BLaER1 treated with 17β-estradiol and CSF1 and Interleukin-3, amounts not matched to agents 10 nM and 100 nM (cell line): ENCODE data around the gene NUAK1.
"Not testable (repeated sequence)": the region's sequence is repeated elsewhere in the genome, so short reads cannot be mapped to it uniquely, and the experiment has no call there.

Experiments used
- H3K27ac ChIP-seq, 11 experiments: shearing (Covaris generic); formaldehyde crosslinking; 2 replicates each; pipeline ENCODE4 v1.8.1; 2022
- H3K27me3 ChIP-seq, 11 experiments: shearing (Covaris generic); formaldehyde crosslinking; 2 replicates each; pipeline ENCODE4 v1.8.1; 2022
- H3K36me3 ChIP-seq, 11 experiments: shearing (Covaris generic); formaldehyde crosslinking; 2 replicates each; pipeline ENCODE4 v1.8.1; 2022
- H3K4me1 ChIP-seq, 10 experiments: shearing (Covaris generic); formaldehyde crosslinking; 2 replicates each; pipeline ENCODE4 v1.8.1; 2022
- H3K4me2 ChIP-seq, 11 experiments: shearing (Covaris generic); formaldehyde crosslinking; 2 replicates each; pipeline ENCODE4 v1.8.1; 2022
- H3K4me3 ChIP-seq, 10 experiments: shearing (Covaris generic); formaldehyde crosslinking; 2 replicates each; pipeline ENCODE4 v1.8.1; 2022
- H3K9ac ChIP-seq, 11 experiments: shearing (Covaris generic); formaldehyde crosslinking; 2 replicates each; pipeline ENCODE4 v1.8.1; 2022
- H3K9me3 ChIP-seq, 11 experiments: shearing (Covaris generic); formaldehyde crosslinking; replicated peaks in 1 of 11; 2 replicates each; pipeline ENCODE4 v1.8.1; 2022
- H4K20me1 ChIP-seq, 11 experiments: shearing (Covaris generic); formaldehyde crosslinking; 2 replicates each; pipeline ENCODE4 v1.8.1; 2022
- Cebpa-rat ChIP-seq, 11 experiments: shearing (Covaris generic); IDR thresholded peaks; 2 replicates each; pipeline ENCODE4 v1.8.1; 2022

Gene NUAK1

GRCh38 chr12:106152334-106152733 lies 13.6 kb upstream of the NUAK1 start:
- Histone ChIP-seq H3K27me3 (no peaks in the 10 kb centered on the region), H4K20me1 (no peaks in the 10 kb centered on the region; a peak in 1 of 22 replicates), H3K4me1 (peaks cover 0 to 13% (median 0%) of the 10 kb centered on the region in 10 experiments; a peak in 6 of 20 replicates), H3K9me3 (no peaks in the 10 kb centered on the region), H3K9ac (no peak overlapping the region), H3K4me2 (no peak overlapping the region), H3K27ac (no peak overlapping the region), H3K36me3 (no peaks in the 10 kb centered on the region), H3K4me3 (no peak overlapping the region)
- no peak for TF ChIP-seq Cebpa-rat (IDR thresholded peaks at IDR 0.05)

GRCh38 chr12:106150555-106150954 lies 11.8 kb upstream of the NUAK1 start:
- no peaks in the 10 kb centered on the region for H3K9me3 ChIP-seq
- peaks cover 0 to 15% (median 0%) of the 10 kb centered on the region in 10 experiments; a peak in 6 of 20 replicates for H3K4me1 ChIP-seq
- no peak for TF ChIP-seq Cebpa-rat (IDR thresholded peaks at IDR 0.05)
- no peaks in the 10 kb centered on the region for H3K36me3 ChIP-seq
- no peak overlapping the region for H3K4me3 ChIP-seq
- no peaks in the 10 kb centered on the region; a peak in 1 of 22 replicates for H4K20me1 ChIP-seq
- H3K4me2 ChIP-seq, result no peak overlapping the region
- no peaks in the 10 kb centered on the region for H3K27me3 ChIP-seq
- H3K9ac ChIP-seq, result no peak overlapping the region
- H3K27ac ChIP-seq, result no peak overlapping the region

GRCh38 chr12:106149096-106149784 lies 10.5 kb upstream of the NUAK1 start:
- peak overlapping the region in 4 of 11 experiments; percentile 13 to 58 (median 47); a peak in 6 of 22 replicates for H3K4me2 ChIP-seq

GRCh38 chr12:106147956-106148355 lies 9.2 kb upstream of the NUAK1 start:
- H3K27me3 ChIP-seq, result no peaks in the 10 kb centered on the region
- H3K4me2 ChIP-seq, result no peak overlapping the region
- H3K36me3 ChIP-seq, result no peaks in the 10 kb centered on the region
- no peak overlapping the region for H3K4me3 ChIP-seq
- no peak overlapping the region for H3K27ac ChIP-seq
- no peaks in the 10 kb centered on the region; a peak in 2 of 22 replicates for H4K20me1 ChIP-seq
- TF ChIP-seq Cebpa-rat (IDR thresholded peaks at IDR 0.05), result no peak
- H3K9me3 ChIP-seq, result no peaks in the 10 kb centered on the region
- no peak overlapping the region for H3K9ac ChIP-seq
- H3K4me1 ChIP-seq, result peaks cover 0 to 36% (median 0%) of the 10 kb centered on the region in 10 experiments; a peak in 8 of 20 replicates

More at GRCh38 chr12:106149096-106149784, 10.5 kb upstream of the NUAK1 start:
- no peak for TF ChIP-seq Cebpa-rat (IDR thresholded peaks at IDR 0.05)
- H3K27me3 ChIP-seq, result no peaks in the 10 kb centered on the region
- no peak overlapping the region for H3K9ac ChIP-seq
- no peak overlapping the region for H3K4me3 ChIP-seq
- peak overlapping the region in 2 of 11 experiments; percentile 8 to 14; a peak in 1 of 22 replicates for H3K27ac ChIP-seq
- H3K9me3 ChIP-seq, result no peaks in the 10 kb centered on the region
- H3K36me3 ChIP-seq, result no peaks in the 10 kb centered on the region
- H3K4me1 ChIP-seq, result peaks cover 0 to 29% (median 0%) of the 10 kb centered on the region in 10 experiments; a peak in 7 of 20 replicates
- no peaks in the 10 kb centered on the region; a peak in 1 of 22 replicates for H4K20me1 ChIP-seq

GRCh38 chr12:106146987-106147386 lies 8.2 kb upstream of the NUAK1 start:
- Histone ChIP-seq H3K4me3 (no peak overlapping the region), H3K9ac (no peak overlapping the region), H3K36me3 (no peaks in the 10 kb centered on the region), H4K20me1 (no peaks in the 10 kb centered on the region; a peak in 2 of 22 replicates), H3K4me2 (no peak overlapping the region), H3K4me1 (peaks cover 0 to 36% (median 6%) of the 10 kb centered on the region in 10 experiments; a peak in 10 of 20 replicates), H3K27ac (no peak overlapping the region), H3K27me3 (no peaks in the 10 kb centered on the region), H3K9me3 (no peaks in the 10 kb centered on the region)
- no peak for TF ChIP-seq Cebpa-rat (IDR thresholded peaks at IDR 0.05)

GRCh38 chr12:106145539-106146447 lies 7.0 kb upstream of the NUAK1 start:
- Histone ChIP-seq H4K20me1 (no peaks in the 10 kb centered on the region; a peak in 2 of 22 replicates), H3K9me3 (no peaks in the 10 kb centered on the region), H3K36me3 (no peaks in the 10 kb centered on the region), H3K4me2 (peak overlapping the region in 2 of 11 experiments; percentile 13 to 79; a peak in 2 of 22 replicates), H3K27me3 (0 out of 22 replicates have a peak, but pooled peaks cover 0 to under 1% (median 0%) of the 10 kb centered on the region in 11 experiments), H3K9ac (no peak overlapping the region), H3K4me3 (no peak overlapping the region), H3K4me1 (peaks cover under 1 to 38% (median 10%) of the 10 kb centered on the region in 10 experiments; a peak in 16 of 20 replicates), H3K27ac (no peak overlapping the region)
- no peak for TF ChIP-seq Cebpa-rat (IDR thresholded peaks at IDR 0.05)

- H3K9me3 ChIP-seq, result no peaks in the 10 kb centered on the region
- peaks cover 0 to 3% (median 0%) of the 10 kb centered on the region in 11 experiments; a peak in 2 of 22 replicates for H4K20me1 ChIP-seq
- peaks cover 10 to 46% (median 19%) of the 10 kb centered on the region in 10 experiments for H3K4me1 ChIP-seq
- H3K4me3 ChIP-seq, result no peak overlapping the region
- H3K27ac ChIP-seq, result no peak overlapping the region
- H3K27me3 ChIP-seq, result peaks cover 0 to 10% (median under 1%) of the 10 kb centered on the region in 11 experiments; a peak in 7 of 22 replicates
- H3K4me2 ChIP-seq, result peak overlapping the region in 3 of 11 experiments; percentile 49 to 79 (median 67); a peak in 5 of 22 replicates
- H3K36me3 ChIP-seq, result no peaks in the 10 kb centered on the region
- no peak overlapping the region for H3K9ac ChIP-seq
- TF ChIP-seq Cebpa-rat (IDR thresholded peaks at IDR 0.05), result no peak
Observed at GRCh38 chr12:106144847-106145246, 6.1 kb upstream of the NUAK1 start.

- Histone ChIP-seq H3K27me3 (peaks cover 10 to 28% (median 15%) of the 10 kb centered on the region in 11 experiments), H3K4me1 (peaks cover 20 to 44% (median 28%) of the 10 kb centered on the region in 10 experiments), H3K9me3 (no peaks in the 10 kb centered on the region), H3K4me3 (no peak overlapping the region), H4K20me1 (peaks cover 0 to 8% (median 0%) of the 10 kb centered on the region in 11 experiments; a peak in 2 of 22 replicates), H3K27ac (no peak overlapping the region), H3K9ac (no peak overlapping the region), H3K4me2 (peak overlapping the region in 4 of 11 experiments; percentile 6 to 29 (median 15); a peak in 5 of 22 replicates), H3K36me3 (no peaks in the 10 kb centered on the region)
- no peak for TF ChIP-seq Cebpa-rat (IDR thresholded peaks at IDR 0.05)
Observed at GRCh38 chr12:106142591-106143261, 4.0 kb upstream of the NUAK1 start.

- Histone ChIP-seq H3K4me1 (peaks cover 20 to 44% (median 32%) of the 10 kb centered on the region in 10 experiments), H3K4me2 (peak overlapping the region in 2 of 11 experiments; percentile 6 to 24; a peak in 1 of 22 replicates), H4K20me1 (peaks cover 0 to 11% (median 0%) of the 10 kb centered on the region in 11 experiments; a peak in 2 of 22 replicates), H3K27me3 (peaks cover 18 to 36% (median 24%) of the 10 kb centered on the region in 11 experiments)
- H3K9ac ChIP-seq, H3K9me3 ChIP-seq, H3K36me3 ChIP-seq, H3K27ac ChIP-seq, H3K4me3 ChIP-seq: not testable (repeated sequence)
Observed at GRCh38 chr12:106141920-106142319, 3.2 kb upstream of the NUAK1 start.
